GM12873 (cell line): Measurements from ENCODE around the gene DNAAF8.

ENCODE experiments used
- CTCF ChIP-seq: IDR thresholded peaks from 2 replicates; pipeline ENCODE4 v1.5.1; 2012; ENCODE audit warnings: low read depth, mild to moderate bottlenecking, moderate library complexity, low read length, control low read depth; ENCODE audit not compliant: insufficient read depth; ENCODE audit errors: missing control alignments

DNAAF8 gene

DNA sequence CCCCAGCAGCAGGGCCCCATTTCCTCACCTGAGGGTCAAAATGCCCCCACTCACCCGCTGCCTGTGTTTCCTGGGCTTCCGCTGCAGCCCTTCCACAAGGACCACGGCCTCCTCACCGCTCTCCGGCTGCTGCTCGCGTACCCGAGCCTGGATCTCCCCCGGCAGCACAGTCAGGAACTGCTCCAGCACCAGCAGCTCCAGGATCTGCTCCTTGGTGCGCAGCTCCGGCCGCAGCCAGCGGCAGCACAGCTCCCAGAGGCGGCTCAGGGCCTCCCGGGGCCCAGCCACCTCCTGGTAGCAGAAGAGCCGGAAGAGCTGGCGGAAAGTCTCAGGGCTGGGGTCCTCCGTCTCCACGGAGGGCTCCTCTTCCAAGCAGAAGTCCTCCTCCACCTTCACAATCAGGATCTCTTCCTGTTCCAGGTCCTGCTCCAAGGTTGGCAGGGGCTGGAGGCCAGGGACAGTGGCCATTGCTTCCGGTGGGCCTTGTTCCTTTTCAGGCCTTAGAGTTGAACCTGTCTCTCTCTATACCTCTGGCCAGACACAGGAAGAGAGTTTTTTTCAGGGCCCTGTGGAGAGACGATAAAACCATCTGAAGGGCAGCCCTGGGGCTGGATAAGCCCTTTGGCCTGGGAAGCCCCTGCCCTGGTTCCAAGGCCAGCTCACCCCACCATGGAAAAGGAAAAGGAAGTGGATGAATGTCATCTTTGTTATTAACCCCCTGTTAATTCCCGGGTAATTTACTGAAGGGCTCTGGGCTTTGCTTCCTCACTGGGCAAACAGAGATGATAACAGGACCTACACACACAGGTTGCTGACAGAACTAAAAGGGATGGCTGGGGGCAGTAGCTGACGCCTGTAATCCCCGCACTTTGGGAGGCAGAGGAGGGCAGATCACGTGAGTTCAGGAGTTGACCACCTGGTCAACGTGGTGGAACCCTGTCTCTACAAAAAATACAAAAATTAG lies 31.5 kb downstream of the DNAAF8 start:
- TF ChIP-seq CTCF, result no peak

GRCh38 chr16:4766875-4767628 lies 32.7 kb downstream of the DNAAF8 start, which contains the start of gene ZNF500:
Gene ZNF500, minus strand, starts transcription at chr16:4767162. Its CDS starts 1,184 bp downstream, at chr16:4765978.
- TF ChIP-seq CTCF, result no peak

DNA sequence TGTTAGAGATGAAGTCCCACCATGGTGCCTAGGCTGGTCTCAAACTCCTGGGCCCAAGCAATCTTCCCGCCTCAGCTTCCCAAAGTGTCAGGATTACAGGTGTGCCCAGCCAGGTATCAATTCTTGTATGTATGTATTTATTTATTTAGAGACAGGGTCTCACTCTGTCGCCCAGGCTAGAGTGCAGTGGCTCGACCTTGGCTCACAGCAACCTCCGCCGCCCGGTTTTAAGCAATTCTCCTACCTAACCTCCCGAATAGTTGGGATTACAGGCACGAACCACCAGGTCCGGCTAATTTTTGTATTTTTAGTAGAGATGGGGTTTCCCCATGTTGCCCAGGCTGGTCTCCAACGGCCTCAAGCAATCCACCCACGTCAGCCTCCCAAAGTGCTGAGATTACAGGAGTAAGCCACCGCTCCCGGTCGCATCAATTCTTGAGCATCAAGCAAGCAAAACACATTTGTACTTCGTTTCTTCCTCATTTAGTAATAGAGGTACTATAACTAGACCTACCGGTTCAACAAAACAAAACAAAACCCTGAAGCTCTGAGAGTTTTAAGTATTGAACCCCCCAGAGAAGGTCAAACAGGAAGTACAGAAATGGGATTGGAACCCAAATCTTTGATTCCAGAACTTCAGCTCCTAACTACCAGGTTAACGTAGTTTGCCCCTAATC lies 33.7 kb downstream of the DNAAF8 start:
- no peak for TF ChIP-seq CTCF

DNA sequence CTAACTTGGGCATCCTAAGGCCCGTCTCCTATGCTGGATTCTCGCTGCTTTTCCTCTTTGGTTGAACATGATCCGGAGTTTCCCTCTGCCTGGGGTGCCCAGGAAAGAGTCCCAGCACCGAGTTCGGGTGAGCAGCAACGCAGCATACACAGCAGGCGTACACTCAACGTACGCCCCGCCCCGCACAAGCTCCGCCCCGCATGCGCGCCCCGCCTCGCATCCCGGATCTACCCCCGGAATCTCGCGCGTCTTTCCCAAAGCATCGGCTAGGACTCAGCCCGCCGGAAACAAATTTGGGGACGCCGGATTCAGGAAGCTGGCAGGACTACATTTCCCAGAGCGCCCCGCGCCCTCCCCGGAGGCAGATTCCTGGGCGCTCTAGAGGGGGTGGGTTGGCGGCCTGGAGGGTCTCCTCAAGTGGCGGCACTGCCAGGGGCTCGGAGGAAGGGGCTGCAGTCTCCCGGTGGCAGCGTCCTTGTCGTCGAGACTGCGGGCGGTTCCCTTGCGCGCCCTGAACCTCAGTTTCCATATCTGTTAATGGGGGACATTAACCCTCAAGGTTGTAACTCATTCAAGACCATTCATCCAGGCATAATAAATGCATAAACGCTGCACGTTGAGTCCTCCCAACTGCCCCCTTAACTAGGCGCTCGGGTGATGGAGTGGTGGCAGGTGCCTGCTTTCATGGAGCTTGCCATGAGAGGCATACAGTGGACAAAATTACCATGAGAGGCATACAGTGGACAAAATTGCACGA lies 34.4 kb downstream of the DNAAF8 start:
- TF ChIP-seq CTCF, result no peak

DNA sequence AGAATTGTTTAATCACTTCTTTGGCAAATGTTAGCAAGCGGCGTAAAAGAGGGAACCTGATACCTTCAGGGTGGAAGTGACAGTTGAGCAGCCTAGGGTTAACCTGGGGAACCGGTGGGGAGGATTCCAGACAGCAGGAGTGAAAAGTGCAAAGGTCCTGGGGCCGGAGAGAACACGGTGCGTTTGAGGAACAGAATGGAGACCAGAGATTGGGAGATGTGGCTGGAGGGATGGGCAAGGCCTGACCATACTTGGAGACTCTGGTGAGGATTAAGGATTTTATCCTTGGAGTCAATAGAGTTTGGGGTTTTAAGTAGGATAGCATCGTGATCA lies 34.9 kb downstream of the DNAAF8 start:
- no peak for TF ChIP-seq CTCF

DNA sequence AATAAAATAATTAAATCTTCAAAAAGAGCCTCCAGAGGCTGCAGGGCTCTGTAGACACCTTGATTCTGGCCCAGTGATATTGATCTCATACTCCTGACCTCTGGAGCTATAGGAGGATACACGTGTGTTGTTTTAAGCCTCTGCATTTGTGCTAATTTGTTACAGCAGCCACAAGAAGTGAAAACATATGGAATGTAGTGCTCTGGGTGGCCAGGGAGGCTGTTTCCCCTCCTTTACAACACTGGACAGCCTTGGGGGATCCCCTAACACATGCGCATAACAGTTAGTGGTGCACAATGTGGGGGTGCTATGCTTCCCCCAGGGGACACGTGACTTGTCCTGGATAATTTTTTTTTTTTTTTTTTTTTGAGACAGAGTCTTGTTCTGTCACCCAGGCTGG lies 37.3 kb downstream of the DNAAF8 start:
- no peak for TF ChIP-seq CTCF
